ENCODE measurements around the gene EFEMP2. TPM values are rescaled to one million over a fixed set of nuclear protein-coding genes. Genes with fewer than 3 reads are reported as not detected.

The EFEMP2 gene
- total RNA-seq, 2 experiments from 2014 or later = 7.2 to 7.6 TPM

DNA sequence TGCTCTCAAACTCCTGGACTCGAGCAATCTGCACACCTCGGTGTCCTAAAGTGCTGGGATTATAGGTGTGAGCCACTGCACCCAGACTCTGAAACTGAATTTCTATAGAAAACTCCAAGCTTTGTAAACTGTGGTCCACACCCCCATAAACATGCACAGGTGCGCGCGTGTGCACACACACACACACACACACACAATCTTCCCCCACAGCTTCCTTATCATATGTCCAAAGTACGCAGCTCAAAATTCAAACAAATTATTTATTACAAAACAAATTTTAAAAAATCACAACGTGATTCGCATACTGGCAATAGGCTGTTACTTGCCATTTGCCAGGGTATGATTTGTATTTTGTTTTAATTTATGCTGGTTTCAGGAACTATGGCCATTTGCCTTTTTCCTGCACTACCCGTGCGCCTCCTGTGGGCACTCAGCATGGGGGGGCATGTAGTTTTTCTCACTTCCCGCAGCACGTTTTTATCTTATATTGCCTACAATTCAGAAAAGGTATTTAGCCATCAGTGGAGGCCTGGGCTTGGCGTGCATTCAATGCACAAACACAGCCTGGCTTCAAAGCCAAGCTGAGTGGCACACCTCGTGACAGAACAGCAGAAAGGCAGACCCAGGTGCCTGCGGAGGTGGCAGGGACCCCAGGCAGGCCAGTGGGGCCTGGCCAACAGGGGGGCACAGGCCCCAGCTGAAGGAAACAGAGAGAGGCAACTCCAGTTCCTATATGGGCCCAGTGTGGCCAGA is 49.6 kb downstream of the EFEMP2 start:
- no peaks in the 10 kb centered on the region for H4K20me1 ChIP-seq (ENCODE audit: insufficient read depth, low read length)
- intact Hi-C loops (cut with micrococcal nuclease; ENCODE audit: unreplicated experiment) = no loop called here
- no TSS peak for BruUV-seq (replicated peaks)
- POLR2A ChIA-PET = interaction anchor here (0.6 kb wide), 2 partner anchors 46 to 1387 kb away, joined by 3 read pairs; no protein-coding TSS in a partner anchor
- no peak overlapping the region for H2AFZ ChIP-seq (ENCODE audit: low read length)
- H3K27ac ChIP-seq (ENCODE audit: low read depth, low read length, poor library complexity, severe bottlenecking) = no peak overlapping the region
- H3K9me2 ChIP-seq (ENCODE audit: insufficient read depth, low read length) = no peaks in the 10 kb centered on the region
- no peak for DNase-seq (ENCODE audit: low spot score)
- H3K4me1 ChIP-seq (ENCODE audit: insufficient read depth, low read length, poor library complexity, severe bottlenecking) = peaks cover 5% of the 10 kb centered on the region
- H3K9me3 ChIP-seq (ENCODE audit: low read length) = no peaks in the 10 kb centered on the region
- TF ChIP-seq EZH2phosphoT487 (IDR thresholded peaks at IDR 0.05; ENCODE audit: borderline replicate concordance, low read depth, low read length) = no peak
- TF ChIP-seq, protein P1, sequence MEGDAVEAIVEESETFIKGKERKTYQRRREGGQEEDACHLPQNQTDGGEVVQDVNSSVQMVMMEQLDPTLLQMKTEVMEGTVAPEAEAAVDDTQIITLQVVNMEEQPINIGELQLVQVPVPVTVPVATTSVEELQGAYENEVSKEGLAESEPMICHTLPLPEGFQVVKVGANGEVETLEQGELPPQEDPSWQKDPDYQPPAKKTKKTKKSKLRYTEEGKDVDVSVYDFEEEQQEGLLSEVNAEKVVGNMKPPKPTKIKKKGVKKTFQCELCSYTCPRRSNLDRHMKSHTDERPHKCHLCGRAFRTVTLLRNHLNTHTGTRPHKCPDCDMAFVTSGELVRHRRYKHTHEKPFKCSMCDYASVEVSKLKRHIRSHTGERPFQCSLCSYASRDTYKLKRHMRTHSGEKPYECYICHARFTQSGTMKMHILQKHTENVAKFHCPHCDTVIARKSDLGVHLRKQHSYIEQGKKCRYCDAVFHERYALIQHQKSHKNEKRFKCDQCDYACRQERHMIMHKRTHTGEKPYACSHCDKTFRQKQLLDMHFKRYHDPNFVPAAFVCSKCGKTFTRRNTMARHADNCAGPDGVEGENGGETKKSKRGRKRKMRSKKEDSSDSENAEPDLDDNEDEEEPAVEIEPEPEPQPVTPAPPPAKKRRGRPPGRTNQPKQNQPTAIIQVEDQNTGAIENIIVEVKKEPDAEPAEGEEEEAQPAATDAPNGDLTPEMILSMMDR (conservative IDR thresholded peaks at IDR 0.05; ENCODE audit: low read length) = no peak
- CTCF ChIA-PET (ENCODE audit: unreplicated experiment) = no interaction called here
- H3K4me2 ChIP-seq (ENCODE audit: low read length) = no peak overlapping the region
- H3K36me3 ChIP-seq (ENCODE audit: insufficient read depth, low read length) = no peaks in the 10 kb centered on the region
- H3K4me3 ChIP-seq (ENCODE audit: low read depth, low read length, poor library complexity, severe bottlenecking) = no peak overlapping the region
- no peaks in the 10 kb centered on the region for H3K79me2 ChIP-seq (ENCODE audit: insufficient read depth, low read depth, low read length)

DNA sequence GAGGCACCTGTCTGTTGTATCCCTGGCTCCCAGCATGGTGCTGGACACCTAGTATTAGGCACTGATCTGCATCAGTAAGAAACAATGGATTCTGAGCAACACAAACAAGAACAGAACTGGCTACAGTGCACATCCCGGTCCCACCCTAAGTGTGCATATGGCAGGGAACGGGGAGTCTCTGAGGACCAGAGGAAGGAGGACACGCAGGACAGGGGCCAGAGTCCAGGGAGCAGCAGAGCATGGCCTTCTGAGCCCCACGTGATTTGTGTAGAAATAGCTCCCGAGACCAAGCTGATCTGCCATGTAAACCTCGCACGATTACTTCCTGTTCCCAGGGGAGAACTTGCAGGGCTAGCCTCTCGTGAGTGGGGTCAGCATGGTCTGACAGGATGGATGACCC is 51.5 kb downstream of the EFEMP2 start:
- DNase-seq (ENCODE audit: low spot score) = no peak
- H3K9me3 ChIP-seq (ENCODE audit: low read length) = no peaks in the 10 kb centered on the region
- POLR2A ChIA-PET = interaction anchor here (0.7 kb wide), 1 partner anchor 208 kb away, joined by 5 read pairs; no protein-coding TSS in a partner anchor
- BruUV-seq (replicated peaks) = no TSS peak
- H3K4me2 ChIP-seq (ENCODE audit: low read length) = no peak overlapping the region
- no peaks in the 10 kb centered on the region for H3K79me2 ChIP-seq (ENCODE audit: insufficient read depth, low read depth, low read length)
- intact Hi-C loops (cut with micrococcal nuclease; ENCODE audit: unreplicated experiment) = no loop called here
- H2AFZ ChIP-seq (ENCODE audit: low read length) = no peak overlapping the region
- H3K4me3 ChIP-seq (ENCODE audit: low read depth, low read length, poor library complexity, severe bottlenecking) = no peak overlapping the region
- H3K4me1 ChIP-seq (ENCODE audit: insufficient read depth, low read length, poor library complexity, severe bottlenecking) = peaks cover 5% of the 10 kb centered on the region
- H4K20me1 ChIP-seq (ENCODE audit: insufficient read depth, low read length) = no peaks in the 10 kb centered on the region
- no peaks in the 10 kb centered on the region for H3K9me2 ChIP-seq (ENCODE audit: insufficient read depth, low read length)
- H3K27ac ChIP-seq (ENCODE audit: low read depth, low read length, poor library complexity, severe bottlenecking) = no peak overlapping the region
- H3K36me3 ChIP-seq (ENCODE audit: insufficient read depth, low read length) = no peaks in the 10 kb centered on the region
- TF ChIP-seq, protein P1 (conservative IDR thresholded peaks at IDR 0.05; ENCODE audit: low read length) = no peak
- CTCF ChIA-PET (ENCODE audit: unreplicated experiment) = interaction anchor here (0.5 kb wide), 1 partner anchor 255 kb away, joined by 3 read pairs; no protein-coding TSS in a partner anchor
